ENCODE data around the gene PTPRH. TPM values are rescaled to one million over a fixed set of nuclear protein-coding genes. Genes with fewer than 3 reads are reported as not detected.
A peak's percentile ranks its signal among the peaks of the same experiment; 100 is the strongest.

PTPRH gene
- total RNA-seq, 1 experiment from 2014 or later, result 15.9 TPM

DNA sequence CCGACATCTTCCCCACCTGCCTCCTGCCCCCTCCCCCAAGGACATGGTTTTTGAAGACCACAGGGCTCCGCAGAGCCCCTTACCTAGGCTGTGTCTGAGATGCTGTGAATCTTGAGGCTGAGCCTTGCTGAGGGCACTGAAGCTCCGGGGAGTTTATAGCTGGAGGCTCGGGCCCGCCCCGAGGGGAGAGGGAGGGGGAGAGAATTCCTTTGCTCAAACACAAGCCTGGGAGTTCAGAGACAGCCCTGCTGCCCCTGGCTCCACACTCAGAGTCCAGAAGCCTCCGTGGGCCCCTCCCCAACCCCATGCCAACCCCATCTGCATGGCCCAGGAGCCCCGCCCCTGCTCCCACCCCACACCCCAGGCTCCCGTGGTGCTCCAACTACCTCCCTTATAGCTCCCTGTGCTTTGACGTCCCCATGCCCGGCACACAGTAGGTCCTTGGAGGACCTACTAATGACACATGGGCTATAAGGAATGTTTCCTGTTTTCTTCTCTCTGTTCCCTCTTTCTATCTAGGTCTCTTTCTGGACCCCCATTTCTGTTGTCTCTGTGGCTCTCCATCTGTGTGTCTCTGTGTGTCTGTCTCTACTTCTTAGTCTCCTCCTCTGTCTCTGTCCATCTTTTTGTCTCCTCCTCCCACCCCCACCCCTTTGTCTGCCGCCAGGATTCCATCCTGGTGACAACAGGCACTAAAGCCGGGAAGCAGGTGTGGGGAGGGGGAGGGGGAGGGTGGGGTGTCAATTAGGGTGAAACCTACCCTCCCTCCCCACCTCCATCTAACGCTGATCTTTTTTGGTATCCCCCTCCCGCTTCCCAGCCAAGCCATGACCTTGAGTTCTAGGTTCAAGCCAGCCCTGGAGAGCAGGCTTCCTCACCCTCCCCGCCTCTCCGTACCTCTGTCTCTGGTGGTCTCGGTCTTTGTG, 60.0 kb downstream of the PTPRH start, which contains the start of gene TNNT1:
TSS of gene TNNT1 (minus strand) at position 129 of the 926 bp plus-strand sequence. CDS start 2,049 bp downstream, outside the sequence.
- Histone ChIP-seq H4K20me1 (ENCODE audit: insufficient read depth) (no peaks in the 10 kb centered on the region), H3K4me1 (ENCODE audit: control insufficient read depth in 1 of 2, insufficient read depth in 2 of 2, low read length in 2 of 2) (peaks cover 19 to 60% of the 10 kb centered on the region in 2 experiments), H3K4me2 (ENCODE audit: low read length) (peak within 1 kb of the TSS; percentile 88), H3K9ac (ENCODE audit: low read length) (no peak within 1 kb of the TSS), H3K27ac (ENCODE audit: low read depth, low read length) (peak within 1 kb of the TSS; percentile 66), H3K4me3 (replicated peaks in 1 of 2; ENCODE audit: low read depth in 1 of 2, low read length in 2 of 2) (no peak within 1 kb of the TSS), H3K9me2 (ENCODE audit: insufficient read depth) (no peaks in the 10 kb centered on the region), H3K9me3 (ENCODE audit: control insufficient read depth in 1 of 2, insufficient read depth in 1 of 2, low read depth in 1 of 2, low read length in 2 of 2) (no peaks in the 10 kb centered on the region), H2AFZ (ENCODE audit: low read depth, low read length, poor library complexity, severe bottlenecking) (no peak within 1 kb of the TSS), H3K79me2 (ENCODE audit: insufficient read depth, low read length) (peaks cover 4% of the 10 kb centered on the region), H3K36me3 (ENCODE audit: control insufficient read depth in 1 of 2, insufficient read depth in 2 of 2, low read length in 2 of 2) (peaks cover 0 to 4% of the 10 kb centered on the region in 2 experiments; a peak in 1 of 4 replicates), H3K27me3 (ENCODE audit: insufficient read depth, low read length) (no peaks in the 10 kb centered on the region)
- ATAC-seq (no peak), DNase-seq (ENCODE audit: low read depth, low spot score) (no peak)
- intact Hi-C loops (cut with micrococcal nuclease), result loop anchor here (10.0 kb wide), 1 partner anchor 485 kb away; no protein-coding TSS in a partner anchor
- ChIA-PET POLR2A (no interaction called here), RAD21 (ENCODE audit: low non-redundant PET in 1 of 2, low total read pairs in 2 of 2, uncharacterized antibody in 2 of 2, unreplicated experiment in 2 of 2) (no interaction called here), CTCF (interaction anchor here (4.4 kb wide), 1 partner anchor 11 kb away, joined by 53 read pairs; no protein-coding TSS in a partner anchor)
- TF ChIP-seq, protein P1, sequence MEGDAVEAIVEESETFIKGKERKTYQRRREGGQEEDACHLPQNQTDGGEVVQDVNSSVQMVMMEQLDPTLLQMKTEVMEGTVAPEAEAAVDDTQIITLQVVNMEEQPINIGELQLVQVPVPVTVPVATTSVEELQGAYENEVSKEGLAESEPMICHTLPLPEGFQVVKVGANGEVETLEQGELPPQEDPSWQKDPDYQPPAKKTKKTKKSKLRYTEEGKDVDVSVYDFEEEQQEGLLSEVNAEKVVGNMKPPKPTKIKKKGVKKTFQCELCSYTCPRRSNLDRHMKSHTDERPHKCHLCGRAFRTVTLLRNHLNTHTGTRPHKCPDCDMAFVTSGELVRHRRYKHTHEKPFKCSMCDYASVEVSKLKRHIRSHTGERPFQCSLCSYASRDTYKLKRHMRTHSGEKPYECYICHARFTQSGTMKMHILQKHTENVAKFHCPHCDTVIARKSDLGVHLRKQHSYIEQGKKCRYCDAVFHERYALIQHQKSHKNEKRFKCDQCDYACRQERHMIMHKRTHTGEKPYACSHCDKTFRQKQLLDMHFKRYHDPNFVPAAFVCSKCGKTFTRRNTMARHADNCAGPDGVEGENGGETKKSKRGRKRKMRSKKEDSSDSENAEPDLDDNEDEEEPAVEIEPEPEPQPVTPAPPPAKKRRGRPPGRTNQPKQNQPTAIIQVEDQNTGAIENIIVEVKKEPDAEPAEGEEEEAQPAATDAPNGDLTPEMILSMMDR (IDR thresholded peaks at IDR 0.05 in 2 of 3, conservative IDR thresholded peaks at IDR 0.05 in 1 of 3; ENCODE audit: borderline replicate concordance in 1 of 3, insufficient read depth in 1 of 3, low read depth in 2 of 3, low read length in 2 of 3), result no peak
- no TSS peak for BruUV-seq (replicated peaks)
